Keratinocyte (primary cell): Measurements from ENCODE around the gene SLC12A8. TPM values are rescaled to one million over a fixed set of nuclear protein-coding genes. Genes with fewer than 3 reads are reported as not detected.

Source experiments
- DNase-seq: peaks from one replicate; pipeline ENCODE4 v3.0.0-alpha.2; 2011; ENCODE audit warnings: low read depth, missing footprints, low spot score
- FAIRE-seq: peaks from 2 replicates; lab custom pipeline; 2011; peaks lifted over from hg19 to GRCh38; lab: Jason Lieb, UNC
- H2AFZ ChIP-seq: 2 replicates; pipeline ENCODE4 v1.6.0; 2012; ENCODE audit warnings: low read length, control low read depth, inconsistent platforms; ENCODE audit not compliant: control insufficient read depth
- H3K27ac ChIP-seq: 2 replicates; pipeline ENCODE4 v1.5.1; 2011; ENCODE audit warnings: low read length; ENCODE audit not compliant: control insufficient read depth, insufficient read depth
- H3K27me3 ChIP-seq: 3 replicates; pipeline ENCODE4 v1.6.0; 2011; ENCODE audit warnings: low read length; ENCODE audit not compliant: control insufficient read depth, insufficient read depth; ENCODE audit errors: extremely low read depth
- H3K36me3 ChIP-seq, 2 experiments: 2 replicates in 1 of 2; 3 replicates in 1 of 2; pipeline ENCODE4 v1.5.1; 2011; ENCODE audit warnings: low read length in 2 of 2, mild to moderate bottlenecking in 1 of 2; ENCODE audit not compliant: control insufficient read depth in 2 of 2, insufficient read depth in 2 of 2; ENCODE audit errors: extremely low read depth in 1 of 2
- H3K4me1 ChIP-seq: 3 replicates; pipeline ENCODE4 v1.5.1; 2011; ENCODE audit warnings: low read length; ENCODE audit not compliant: control insufficient read depth, insufficient read depth; ENCODE audit errors: extremely low read depth
- H3K4me2 ChIP-seq: 3 replicates; pipeline ENCODE4 v1.6.0; 2011; ENCODE audit warnings: low read depth, low read length; ENCODE audit not compliant: control insufficient read depth, insufficient read depth; ENCODE audit errors: extremely low read depth
- H3K4me3 ChIP-seq, 3 experiments: fragments of 200-600 bp in 1 of 3; sonication (generic) in 1 of 3; 2 replicates in 2 of 3; 3 replicates in 1 of 3; pipeline ENCODE4 v1.5.1; 2011 to 2016; ENCODE audit warnings: low read length in 3 of 3, mild to moderate bottlenecking in 3 of 3, control low read depth in 2 of 3, inconsistent platforms in 1 of 3, low read depth in 1 of 3, mixed read lengths in 1 of 3, mixed run types in 1 of 3, moderate library complexity in 1 of 3; ENCODE audit not compliant: control insufficient read depth in 2 of 3, insufficient read depth in 2 of 3; ENCODE audit errors: extremely low read depth in 1 of 3
- H3K79me2 ChIP-seq: 2 replicates; pipeline ENCODE4 v1.6.0; 2012; ENCODE audit warnings: low read length; ENCODE audit not compliant: control insufficient read depth, insufficient read depth
- H3K9ac ChIP-seq: 3 replicates; pipeline ENCODE4 v1.6.0; 2011; ENCODE audit warnings: low read length; ENCODE audit not compliant: control insufficient read depth, insufficient read depth; ENCODE audit errors: extremely low read depth
- H3K9me1 ChIP-seq: 3 replicates; pipeline ENCODE4 v1.6.0; 2011; ENCODE audit warnings: low read length; ENCODE audit not compliant: control insufficient read depth, insufficient read depth; ENCODE audit errors: extremely low read depth
- H3K9me3 ChIP-seq: 2 replicates; pipeline ENCODE4 v1.5.1; 2012; ENCODE audit warnings: low read depth, low read length; ENCODE audit not compliant: control insufficient read depth
- H4K20me1 ChIP-seq: 3 replicates; pipeline ENCODE4 v1.6.0; 2011; ENCODE audit warnings: low read length; ENCODE audit not compliant: control insufficient read depth, insufficient read depth; ENCODE audit errors: extremely low read depth
- CTCF ChIP-seq, 3 experiments: IDR thresholded peaks in 1 of 3; conservative IDR thresholded peaks in 1 of 3; optimal IDR thresholded peaks in 1 of 3; 2 replicates in 2 of 3; 3 replicates in 1 of 3; pipeline versions ENCODE3 to v1.5.1; 2011; ENCODE audit warnings: low read length in 3 of 3, mild to moderate bottlenecking in 3 of 3, moderate library complexity in 2 of 3, control low read depth in 1 of 3, inconsistent platforms in 1 of 3; ENCODE audit not compliant: insufficient read depth in 2 of 3; ENCODE audit errors: extremely low read depth in 1 of 3
- EZH2 ChIP-seq: IDR thresholded peaks from one replicate; pipeline ENCODE4 v1.6.1; 2012; ENCODE audit warnings: inconsistent platforms, mild to moderate bottlenecking, low read length, moderate library complexity
- dilution Hi-C: fragments of 300-500 bp; cut with MboI; formaldehyde crosslinking; loops from one replicate; pipeline ENCODE4 v1.7.0; 2020; ENCODE audit warnings: low sequenced_read_pairs; ENCODE audit not compliant: extremely low pct_ligation_motif_present
- polyA plus RNA-seq, 5 experiments: library from polyadenylated mRNA; depleted of rRNA in 3 of 5; stranded (reverse) in 3 of 5; stranded (forward) in 1 of 5; unstranded in 1 of 5; fragments of >200 nt; gene quantifications; 1 replicate in 1 of 5; 2 replicates in 3 of 5; 3 replicates in 1 of 5; pipeline versions ENCODE4 v1.2.1 to v1.2.3, GENCODE V29; 2011 to 2012; ENCODE audit warnings: missing spikeins in 2 of 5, low read depth in 1 of 5, low replicate concordance in 1 of 5

Gene SLC12A8
- polyA plus RNA-seq, 1 donor (not counting 4 experiments of a cell fraction or from before 2014, with no cell fraction given): 6.9 TPM

GRCh38 chr3:125163739-125164601 is 48.6 kb downstream of the SLC12A8 start:
- FAIRE-seq: no peak

GRCh38 chr3:125161607-125162219 is 50.8 kb downstream of the SLC12A8 start:
- dilution Hi-C loops: no loop called here
- Histone ChIP-seq H3K36me3 (peaks cover 0 to 6% of the 10 kb centered on the region in 2 experiments), H3K79me2 (no peaks in the 10 kb centered on the region), H4K20me1 (no peaks in the 10 kb centered on the region), H2AFZ (peak overlapping the region; percentile 52), H3K9me3 (no peaks in the 10 kb centered on the region), H3K27ac (no peak overlapping the region), H3K9ac (no peak overlapping the region), H3K27me3 (no peaks in the 10 kb centered on the region), H3K4me1 (peaks cover 16% of the 10 kb centered on the region), H3K4me3 (no peak overlapping the region), H3K4me2 (peak overlapping the region; percentile 17), H3K9me1 (no peaks in the 10 kb centered on the region)
- peak; percentile 29 for FAIRE-seq
- TF ChIP-seq CTCF (optimal IDR thresholded peaks at IDR 0.05 in 1 of 3, IDR thresholded peaks at IDR 0.05 in 1 of 3, conservative IDR thresholded peaks at IDR 0.05 in 1 of 3; ENCODE audit: extremely low read depth in 1 of 3, insufficient read depth in 2 of 3, low read length in 3 of 3) (no peak), EZH2 (no peak)
- DNase-seq: no peak

More at GRCh38 chr3:125163739-125164601, 48.6 kb downstream of the SLC12A8 start:
- Histone ChIP-seq H3K4me1 (peaks cover 15% of the 10 kb centered on the region), H3K4me3 (no peak overlapping the region), H3K36me3 (peaks cover 0 to 6% of the 10 kb centered on the region in 2 experiments), H3K4me2 (no peak overlapping the region), H3K9me3 (no peaks in the 10 kb centered on the region), H3K9me1 (no peaks in the 10 kb centered on the region), H3K9ac (no peak overlapping the region), H3K27me3 (no peaks in the 10 kb centered on the region), H3K27ac (no peak overlapping the region), H4K20me1 (no peaks in the 10 kb centered on the region), H3K79me2 (no peaks in the 10 kb centered on the region), H2AFZ (no peak overlapping the region)
- peak in 1 of 3 experiments; percentile 51 for TF ChIP-seq CTCF (optimal IDR thresholded peaks at IDR 0.05 in 1 of 3, IDR thresholded peaks at IDR 0.05 in 1 of 3, conservative IDR thresholded peaks at IDR 0.05 in 1 of 3; ENCODE audit: extremely low read depth in 1 of 3, insufficient read depth in 2 of 3, low read length in 3 of 3)
- TF ChIP-seq EZH2: no peak
- dilution Hi-C loops: no loop called here
- no peak for DNase-seq
